ENCODE results near the gene DNASE1L3. TPM values are rescaled to one million over a fixed set of nuclear protein-coding genes. Genes with fewer than 3 reads are reported as not detected.
A peak's percentile ranks its signal among the peaks of the same experiment; 100 is the strongest.

The DNASE1L3 gene
- total and polyA plus RNA-seq, 2 of the 13 experiments (the other 11 are each of a cell fraction or from before 2014, with no cell fraction given): 0.86 to 1.7 TPM

GRCh38 chr3:58217209-58217811 is 6.5 kb upstream of the DNASE1L3 start (continued):
- TF ChIP-seq ZNF513 (CRISPR knock-in tag; conservative IDR thresholded peaks at IDR 0.05): peak; percentile 85; the same call in 1 of the 2 replicates
- no peak for TF ChIP-seq SOX6 (IDR thresholded peaks at IDR 0.05)
- peak; percentile 62; the same call in 1 of the 2 replicates for TF ChIP-seq SOX6 (CRISPR knock-in tag; IDR thresholded peaks at IDR 0.05)
- peak; percentile 71 for TF ChIP-seq RXRB (CRISPR knock-in tag; IDR thresholded peaks at IDR 0.05; ENCODE audit: borderline replicate concordance)
- TF ChIP-seq TSC22D2 (CRISPR knock-in tag; IDR thresholded peaks at IDR 0.05; ENCODE audit: borderline replicate concordance): no peak
- peak; percentile 54; the same call in 1 of the 2 replicates for TF ChIP-seq NCOR1 (IDR thresholded peaks at IDR 0.05; ENCODE audit: borderline replicate concordance, low read length)
- TF ChIP-seq GATAD1 (CRISPR knock-in tag; IDR thresholded peaks at IDR 0.05): 0 out of 2 replicates have a peak, but pooled peaks have one; percentile 37
- peak; percentile 70; the same call in 1 of the 2 replicates for TF ChIP-seq KDM2A (CRISPR knock-in tag; IDR thresholded peaks at IDR 0.05; ENCODE audit: borderline replicate concordance, low read depth)
- 0 out of 2 replicates have a peak, but pooled peaks have one; percentile 32 for TF ChIP-seq PATZ1 (CRISPR knock-in tag; IDR thresholded peaks at IDR 0.05)
- peak; percentile 53 for TF ChIP-seq ZNF574 (CRISPR knock-in tag; IDR thresholded peaks at IDR 0.05)
- no peak for TF ChIP-seq POLR2A (IDR thresholded peaks at IDR 0.05; ENCODE audit: insufficient read depth in 1 of 2, low read depth in 2 of 2, low read length in 2 of 2)
- peak; percentile 21; the same call in 1 of the 2 replicates for TF ChIP-seq POGZ (CRISPR knock-in tag; IDR thresholded peaks at IDR 0.05)
- TF ChIP-seq NFKB2 (CRISPR knock-in tag; IDR thresholded peaks at IDR 0.05; ENCODE audit: borderline replicate concordance): peak; percentile 69; the same call in 1 of the 2 replicates
- TF ChIP-seq ZNF367 (CRISPR knock-in tag; IDR thresholded peaks at IDR 0.05; ENCODE audit: borderline replicate concordance): no peak
- peak; percentile 69 for TF ChIP-seq ARID5B (CRISPR knock-in tag; IDR thresholded peaks at IDR 0.05)
- TF ChIP-seq ZGPAT (CRISPR knock-in tag; IDR thresholded peaks at IDR 0.05): peak; percentile 62; the same call in 1 of the 2 replicates
- peak; percentile 57; the same call in 1 of the 2 replicates for TF ChIP-seq RFXAP (CRISPR knock-in tag; IDR thresholded peaks at IDR 0.05; ENCODE audit: borderline replicate concordance)
- peak; percentile 77 for TF ChIP-seq MED1 (CRISPR knock-in tag; IDR thresholded peaks at IDR 0.05)
